ENCODE results near the gene ZFAND6.

The ZFAND6 gene

GRCh38 chr15:80180468-80180867 lies 121.0 kb downstream of the ZFAND6 start:
- no peak for TF ChIP-seq CTCF (IDR thresholded peaks at IDR 0.05)

GRCh38 chr15:80180986-80181385 lies 121.5 kb downstream of the ZFAND6 start:
- no peak for TF ChIP-seq CTCF (IDR thresholded peaks at IDR 0.05)

- no peak for TF ChIP-seq CTCF (IDR thresholded peaks at IDR 0.05)
These were observed 123.3 kb downstream of the ZFAND6 start for GRCh38 chr15:80182611-80183261.

- TF ChIP-seq CTCF (IDR thresholded peaks at IDR 0.05): no peak
These were observed 123.8 kb downstream of the ZFAND6 start for GRCh38 chr15:80183306-80183705.

GRCh38 chr15:80183886-80184285 lies 124.4 kb downstream of the ZFAND6 start:
- TF ChIP-seq CTCF (IDR thresholded peaks at IDR 0.05): no peak

GRCh38 chr15:80184554-80184953 lies 125.1 kb downstream of the ZFAND6 start:
- no peak for TF ChIP-seq CTCF (IDR thresholded peaks at IDR 0.05)

GRCh38 chr15:80185152-80185551 lies 125.7 kb downstream of the ZFAND6 start:
- no peak for TF ChIP-seq CTCF (IDR thresholded peaks at IDR 0.05)

- TF ChIP-seq CTCF (IDR thresholded peaks at IDR 0.05): no peak
These were observed 126.6 kb downstream of the ZFAND6 start for GRCh38 chr15:80186066-80186465.
